Caco-2 (cell line): Measurements from ENCODE around the gene MAN1C1. TPM values are rescaled to one million over a fixed set of nuclear protein-coding genes. Genes with fewer than 3 reads are reported as not detected.
A peak's percentile ranks its signal among the peaks of the same experiment; 100 is the strongest.

ENCODE experiments used
- BruUV-seq: library from RNA; stranded (reverse); fragments of 400-500 nt; replicated peaks from 2 replicates; lab custom pipeline; 2021; lab: Mats Ljungman, UMichigan
- CTCF ChIA-PET: fragments of 300-600 bp; sonication (Branson Sonifier 250); formaldehyde crosslinking; loops from one replicate; lab custom pipeline; 2022; ENCODE audit warnings: antibody characterized with exemption; lab: Charles Lee
- POLR2A ChIA-PET: fragments of 300-600 bp; sonication (Branson Sonifier 250); formaldehyde crosslinking; loops from one replicate; lab custom pipeline; 2022; ENCODE audit warnings: antibody characterized with exemption; lab: Charles Lee
- DNase-seq, 2 experiments: peaks; one replicate each; pipeline versions ENCODE4 v3.0.0 to v3.0.0-alpha.2; 2020 to 2022
- H3K27me3 ChIP-seq: replicated peaks from 2 replicates; pipeline ENCODE4 v1.6.0; 2011; ENCODE audit warnings: low read length; ENCODE audit not compliant: control insufficient read depth, insufficient read depth
- H3K36me3 ChIP-seq: 2 replicates; pipeline ENCODE4 v1.5.1; 2011; ENCODE audit warnings: low read length; ENCODE audit not compliant: control insufficient read depth, insufficient read depth
- H3K4me1 ChIP-seq: fragments of 250-450 bp; sonication (Bioruptor Pico); 2 replicates; pipeline ENCODE4 v1.5.1; 2020; ENCODE audit warnings: mild to moderate bottlenecking
- H3K4me3 ChIP-seq: 2 replicates; pipeline ENCODE4 v1.5.1; 2011; ENCODE audit warnings: low read depth, mild to moderate bottlenecking, control low read depth, low read length
- H3K9me3 ChIP-seq: fragments of 250-450 bp; sonication (Bioruptor Pico); 2 replicates; pipeline ENCODE4 v1.5.1; 2020; ENCODE audit warnings: mild to moderate bottlenecking, moderate library complexity
- H3K27ac Mint-ChIP-seq: one replicate; pipeline ENCODE4 v1.8.0; 2022; ENCODE audit warnings: mixed read lengths; ENCODE audit not compliant: unreplicated experiment
- H3K27me3 Mint-ChIP-seq: one replicate; pipeline ENCODE4 v1.8.0; 2022; ENCODE audit warnings: mixed read lengths; ENCODE audit not compliant: insufficient read depth, unreplicated experiment
- H3K36me3 Mint-ChIP-seq: one replicate; pipeline ENCODE4 v1.8.0; 2022; ENCODE audit warnings: mild to moderate bottlenecking, mixed read lengths; ENCODE audit not compliant: insufficient read depth, unreplicated experiment
- H3K4me1 Mint-ChIP-seq: one replicate; pipeline ENCODE4 v1.8.0; 2022; ENCODE audit warnings: low read depth, mixed read lengths; ENCODE audit not compliant: unreplicated experiment
- H3K4me3 Mint-ChIP-seq: one replicate; pipeline ENCODE4 v1.8.0; 2022; ENCODE audit warnings: mild to moderate bottlenecking, moderate library complexity, mixed read lengths; ENCODE audit not compliant: unreplicated experiment
- H3K9me3 Mint-ChIP-seq: one replicate; pipeline ENCODE4 v1.8.0; 2022; ENCODE audit warnings: mixed read lengths; ENCODE audit not compliant: unreplicated experiment
- CTCF ChIP-seq, 2 experiments: fragments of 200-600 bp in 1 of 2; IDR thresholded peaks; 1 replicate in 1 of 2; 2 replicates in 1 of 2; pipeline versions ENCODE4 v1.5.1 to v1.8.0; 2011 to 2022; ENCODE audit warnings: antibody characterized with exemption in 1 of 2, control low read depth in 1 of 2, inconsistent platforms in 1 of 2, low read depth in 1 of 2, low read length in 1 of 2, mild to moderate bottlenecking in 1 of 2, moderate library complexity in 1 of 2; ENCODE audit not compliant: insufficient read depth in 1 of 2, severe bottlenecking in 1 of 2, unreplicated experiment in 1 of 2
- intact Hi-C: fragments of 100-400 bp; cut with micrococcal nuclease; formaldehyde crosslinking; loops from one replicate; pipeline ENCODE4 v1.10.0; 2022; ENCODE audit not compliant: unreplicated experiment
- total RNA-seq: library from RNA; stranded (reverse); gene quantifications from 2 replicates; pipeline ENCODE4 v1.2.3, GENCODE V29; 2022

MAN1C1 gene
- total RNA-seq, 1 experiment from 2014 or later: 2.7 TPM

- no peak overlapping the region for H3K4me3 Mint-ChIP-seq
- Histone ChIP-seq H3K9me3 (no peaks in the 10 kb centered on the region), H3K4me1 (no peaks in the 10 kb centered on the region), H3K36me3 (no peaks in the 10 kb centered on the region), H3K27me3 (no peaks in the 10 kb centered on the region), H3K4me3 (no peak overlapping the region)
- no peak for DNase-seq
- intact Hi-C loops: loop anchor here (5.0 kb wide), 1 partner anchor 54 kb away; no protein-coding TSS in a partner anchor
- no peak for TF ChIP-seq CTCF (IDR thresholded peaks at IDR 0.05; ENCODE audit: insufficient read depth in 1 of 2, low read depth in 1 of 2, low read length in 1 of 2, severe bottlenecking in 1 of 2, unreplicated experiment in 1 of 2)
- CTCF ChIA-PET: interaction anchor here (0.6 kb wide), 1 partner anchor 799 kb away, joined by 3 read pairs; no protein-coding TSS in a partner anchor
- no peaks in the 10 kb centered on the region for H3K4me1 Mint-ChIP-seq
- POLR2A ChIA-PET: no interaction called here
- H3K36me3 Mint-ChIP-seq: no peaks in the 10 kb centered on the region
- H3K9me3 Mint-ChIP-seq: no peaks in the 10 kb centered on the region
- no peaks in the 10 kb centered on the region for H3K27me3 Mint-ChIP-seq
- no TSS peak for BruUV-seq
- H3K27ac Mint-ChIP-seq: no peak overlapping the region
Measured at GRCh38 chr1:25743164-25744139, 126.9 kb downstream of the MAN1C1 start.

- H3K4me1 ChIP-seq: no peaks in the 10 kb centered on the region
- no peaks in the 10 kb centered on the region for H3K27me3 Mint-ChIP-seq
- no peak overlapping the region for H3K4me3 Mint-ChIP-seq
- intact Hi-C loops: loop anchor here (5.0 kb wide), 1 partner anchor 53 kb away; no protein-coding TSS in a partner anchor
- POLR2A ChIA-PET: no interaction called here
- TF ChIP-seq CTCF (IDR thresholded peaks at IDR 0.05; ENCODE audit: insufficient read depth in 1 of 2, low read depth in 1 of 2, low read length in 1 of 2, severe bottlenecking in 1 of 2, unreplicated experiment in 1 of 2): peak in 1 of 2 experiments; percentile 43
- no TSS peak for BruUV-seq
- no peaks in the 10 kb centered on the region for H3K4me1 Mint-ChIP-seq
- no peak overlapping the region for H3K27ac Mint-ChIP-seq
- peak; percentile 45 to 47 for DNase-seq
- no peaks in the 10 kb centered on the region for H3K9me3 Mint-ChIP-seq
- no peak overlapping the region for H3K4me3 ChIP-seq
- no peaks in the 10 kb centered on the region for H3K9me3 ChIP-seq
- H3K36me3 Mint-ChIP-seq: no peaks in the 10 kb centered on the region
- CTCF ChIA-PET: interaction anchor here (0.6 kb wide), 1 partner anchor 798 kb away, joined by 3 read pairs; no protein-coding TSS in a partner anchor
- H3K36me3 ChIP-seq: no peaks in the 10 kb centered on the region
- H3K27me3 ChIP-seq: no peaks in the 10 kb centered on the region
Measured at GRCh38 chr1:25744140-25744581, 127.6 kb downstream of the MAN1C1 start.

GRCh38 chr1:25744636-25745425 is 128.2 kb downstream of the MAN1C1 start:
- CTCF ChIA-PET: no interaction called here
- no peak for TF ChIP-seq CTCF (IDR thresholded peaks at IDR 0.05; ENCODE audit: insufficient read depth in 1 of 2, low read depth in 1 of 2, low read length in 1 of 2, severe bottlenecking in 1 of 2, unreplicated experiment in 1 of 2)
- intact Hi-C loops: loop anchor here (5.0 kb wide), 1 partner anchor 52 kb away; no protein-coding TSS in a partner anchor

More at GRCh38 chr1:25744636-25745425, 128.2 kb downstream of the MAN1C1 start:
- no peaks in the 10 kb centered on the region for H3K9me3 ChIP-seq
- DNase-seq: no peak
- H3K9me3 Mint-ChIP-seq: no peaks in the 10 kb centered on the region
- H3K4me1 Mint-ChIP-seq: no peaks in the 10 kb centered on the region
- no peaks in the 10 kb centered on the region for H3K27me3 Mint-ChIP-seq
- POLR2A ChIA-PET: no interaction called here
- H3K27ac Mint-ChIP-seq: no peak overlapping the region
- no peak overlapping the region for H3K4me3 Mint-ChIP-seq
- no peak overlapping the region for H3K4me3 ChIP-seq
- no peaks in the 10 kb centered on the region for H3K36me3 ChIP-seq
- no TSS peak for BruUV-seq
- H3K27me3 ChIP-seq: no peaks in the 10 kb centered on the region
- H3K4me1 ChIP-seq: no peaks in the 10 kb centered on the region
- no peaks in the 10 kb centered on the region for H3K36me3 Mint-ChIP-seq
